HCT116 (cell line): Measurements from ENCODE around the gene KCNMB1. TPM values are rescaled to one million over a fixed set of nuclear protein-coding genes. Genes with fewer than 3 reads are reported as not detected.

ENCODE experiments used
- ATAC-seq: fragments of 200-7000 bp; cut with Tn5 transposase; 2 replicates; pipeline ENCODE4 v1.9.1; 2020; ENCODE audit warnings: mild to moderate bottlenecking, moderate library complexity
- BruUV-seq: library from RNA; stranded (reverse); fragments of 400-500 nt; replicated peaks from 2 replicates; lab custom pipeline; 2021; lab: Mats Ljungman, UMichigan
- CTCF ChIA-PET: fragments of 300-600 bp; sonication (Branson Sonifier 250); formaldehyde crosslinking; loops from one replicate; lab custom pipeline; 2021; ENCODE audit warnings: antibody characterized with exemption; lab: Charles Lee
- POLR2A ChIA-PET: fragments of 300-600, 350-600 bp; sonication (Branson Sonifier 250); formaldehyde crosslinking; loops from one replicate; lab custom pipeline; 2021; ENCODE audit warnings: antibody characterized with exemption; lab: Charles Lee
- RAD21 ChIA-PET, 2 experiments: fragments of 300-600 bp; sonication (Branson Sonifier 250); formaldehyde crosslinking; loops; one replicate each; lab custom pipeline; 2023; ENCODE audit warnings: low total read pairs in 2 of 2; ENCODE audit not compliant: uncharacterized antibody in 2 of 2, unreplicated experiment in 2 of 2, low non-redundant PET in 1 of 2; lab: Charles Lee
- DNase-seq: peaks from one replicate; pipeline ENCODE4 v3.0.0-alpha.2; 2010; ENCODE audit warnings: low read depth, low spot score
- H2AFZ ChIP-seq: fragments of 200-600 bp; shearing (Covaris generic), sonication (generic); 2 replicates; pipeline ENCODE4 v1.6.1; 2017; ENCODE audit warnings: low read depth, mixed run types, mixed read lengths, antibody characterized with exemption, low read length; ENCODE audit not compliant: poor library complexity, severe bottlenecking
- H3K27ac ChIP-seq: 2 replicates; pipeline ENCODE4 v1.5.1; 2012; ENCODE audit warnings: low read depth, low read length
- H3K27me3 ChIP-seq: fragments of 200-600 bp; sonication (generic); 2 replicates; pipeline ENCODE4 v1.6.1; 2016; ENCODE audit warnings: mixed run types, low read length, mixed read lengths; ENCODE audit not compliant: insufficient read depth
- H3K36me3 ChIP-seq, 2 experiments: fragments of 200-500 bp in 1 of 2; fragments of 200-600 bp in 1 of 2; sonication (Bioruptor generic) in 1 of 2; sonication (generic) in 1 of 2; 2 replicates each; pipeline versions ENCODE4 v1.5.1 to v1.6.1; 2014 to 2016; ENCODE audit warnings: low read length in 2 of 2, inconsistent platforms in 1 of 2, mixed read lengths in 1 of 2, mixed run types in 1 of 2; ENCODE audit not compliant: insufficient read depth in 2 of 2, control insufficient read depth in 1 of 2
- H3K4me1 ChIP-seq, 2 experiments: fragments of 200-600 bp in 1 of 2; sonication (generic) in 1 of 2; 2 replicates each; pipeline versions ENCODE4 v1.5.1 to v1.6.1; 2012 to 2017; ENCODE audit warnings: low read length in 2 of 2, inconsistent platforms in 1 of 2, mild to moderate bottlenecking in 1 of 2, mixed read lengths in 1 of 2, mixed run types in 1 of 2, moderate library complexity in 1 of 2; ENCODE audit not compliant: insufficient read depth in 2 of 2, control insufficient read depth in 1 of 2
- H3K4me2 ChIP-seq: fragments of 200-600 bp; sonication (generic); 2 replicates; pipeline ENCODE4 v1.6.1; 2017; ENCODE audit warnings: mixed run types, low read length, mixed read lengths
- H3K4me3 ChIP-seq, 2 experiments: fragments of 200-600 bp in 1 of 2; sonication (generic) in 1 of 2; replicated peaks in 1 of 2; 2 replicates each; pipeline ENCODE4 v1.5.1; 2011 to 2016; ENCODE audit warnings: low read length in 2 of 2, control low read depth in 1 of 2, low read depth in 1 of 2, mild to moderate bottlenecking in 1 of 2, mixed read lengths in 1 of 2, mixed run types in 1 of 2
- H3K79me2 ChIP-seq: fragments of 200-600 bp; sonication (generic); 2 replicates; pipeline ENCODE4 v1.6.1; 2017; ENCODE audit warnings: mild to moderate bottlenecking, mixed run types, low read length, moderate library complexity, mixed read lengths; ENCODE audit not compliant: insufficient read depth
- H3K9ac ChIP-seq: fragments of 200-600 bp; sonication (generic); 2 replicates; pipeline ENCODE4 v1.6.1; 2016; ENCODE audit warnings: low read length, mixed read lengths
- H3K9me2 ChIP-seq: fragments of 200-600 bp; sonication (generic), shearing (Covaris generic); 2 replicates; pipeline ENCODE4 v1.6.1; 2017; ENCODE audit warnings: mixed run types, mild to moderate bottlenecking, moderate library complexity; ENCODE audit not compliant: insufficient read depth
- H3K9me3 ChIP-seq, 2 experiments: fragments of 200-500 bp in 1 of 2; fragments of 200-600 bp in 1 of 2; sonication (Bioruptor generic) in 1 of 2; sonication (generic) in 1 of 2; 2 replicates each; pipeline ENCODE4 v1.6.1; 2014 to 2017; ENCODE audit warnings: low read length in 2 of 2, mixed read lengths in 2 of 2, inconsistent platforms in 1 of 2, low read depth in 1 of 2, mild to moderate bottlenecking in 1 of 2, mixed run types in 1 of 2, moderate library complexity in 1 of 2; ENCODE audit not compliant: control insufficient read depth in 1 of 2, insufficient read depth in 1 of 2
- H4K20me1 ChIP-seq: fragments of 200-600 bp; sonication (generic), shearing (Covaris generic); 2 replicates; pipeline ENCODE4 v1.6.1; 2017; ENCODE audit warnings: mixed run types, mild to moderate bottlenecking, moderate library complexity; ENCODE audit not compliant: insufficient read depth
- EGR1 ChIP-seq: IDR thresholded peaks from 2 replicates; pipeline ENCODE4 v1.6.1; 2012; ENCODE audit warnings: low read depth
- JUND ChIP-seq: IDR thresholded peaks from 2 replicates; pipeline ENCODE4 v1.6.1; 2012
- POLR2A ChIP-seq: IDR thresholded peaks from 2 replicates; pipeline ENCODE4 v1.7.0; 2011; ENCODE audit warnings: borderline replicate concordance; ENCODE audit not compliant: insufficient read depth, insufficient read length; ENCODE audit errors: extremely low read depth
- YY1 ChIP-seq: IDR thresholded peaks from 2 replicates; pipeline ENCODE4 v1.6.1; 2011; ENCODE audit warnings: low read length, low read depth, moderate library complexity, mild to moderate bottlenecking; ENCODE audit not compliant: insufficient replicate concordance; ENCODE audit errors: extremely low read depth
- ZFX ChIP-seq: fragments of 450-650 bp; IDR thresholded peaks from 2 replicates; pipeline ENCODE4 v1.6.1; 2017
- intact Hi-C: fragments of 100-400 bp; cut with micrococcal nuclease; formaldehyde crosslinking; loops from 2 replicates; pipeline ENCODE4 v1.10.0; 2022
- total RNA-seq: library from RNA; stranded (reverse); gene quantifications from one replicate; pipeline ENCODE4 v1.2.1, GENCODE V29; 2021; ENCODE audit not compliant: unreplicated experiment
- TF ChIP-seq, protein P1 (sequence below): IDR thresholded peaks from 2 replicates; pipeline ENCODE4 v1.6.1; 2012
- TF ChIP-seq, protein P2 (sequence below): IDR thresholded peaks from 2 replicates; pipeline ENCODE4 v1.6.1; 2012; ENCODE audit warnings: low read depth
- TF ChIP-seq, protein P3 (sequence below): IDR thresholded peaks from 2 replicates; pipeline ENCODE4 v1.6.1; 2012

The KCNMB1 gene
- total RNA-seq, 1 experiment from 2014 or later, result not detected

DNA sequence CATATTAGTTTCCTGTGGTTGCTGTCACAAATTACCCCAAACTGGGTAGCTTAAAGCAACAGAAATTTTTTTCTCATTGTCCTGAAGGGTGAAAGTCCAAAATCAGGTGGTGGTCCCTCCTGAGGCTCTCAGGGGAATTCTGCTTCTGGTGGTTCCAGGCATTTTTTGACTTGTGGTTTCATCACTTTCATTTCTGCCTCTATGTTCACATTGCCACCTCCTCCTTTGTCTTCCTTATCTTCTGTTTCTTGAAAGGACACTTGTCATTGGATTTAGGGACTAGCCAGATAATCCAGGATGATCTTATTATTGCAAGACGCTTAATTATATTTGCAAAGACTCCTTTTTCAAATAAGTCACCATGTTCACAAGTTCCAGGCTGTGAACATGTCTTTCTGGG lies 43.2 kb downstream of the KCNMB1 start:
- RAD21 ChIA-PET, result no interaction called here
- POLR2A ChIA-PET, result no interaction called here
- Histone ChIP-seq H4K20me1 (no peaks in the 10 kb centered on the region), H3K27ac (no peak overlapping the region), H3K4me1 (no peaks in the 10 kb centered on the region), H3K27me3 (peaks cover 76% of the 10 kb centered on the region), H3K79me2 (no peaks in the 10 kb centered on the region), H3K4me2 (no peak overlapping the region), H3K36me3 (no peaks in the 10 kb centered on the region), H3K9ac (no peak overlapping the region), H3K4me3 (no peak overlapping the region), H2AFZ (no peak overlapping the region), H3K9me3 (no peaks in the 10 kb centered on the region), H3K9me2 (no peaks in the 10 kb centered on the region)
- no peak for DNase-seq
- CTCF ChIA-PET, result no interaction called here
- no TSS peak for BruUV-seq
- intact Hi-C loops, result no loop called here
- TF ChIP-seq YY1 (no peak), JUND (no peak), POLR2A (no peak), ZFX (no peak), EGR1 (no peak)
- TF ChIP-seq, protein P1, sequence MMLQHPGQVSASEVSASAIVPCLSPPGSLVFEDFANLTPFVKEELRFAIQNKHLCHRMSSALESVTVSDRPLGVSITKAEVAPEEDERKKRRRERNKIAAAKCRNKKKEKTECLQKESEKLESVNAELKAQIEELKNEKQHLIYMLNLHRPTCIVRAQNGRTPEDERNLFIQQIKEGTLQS, result no peak
- TF ChIP-seq, protein P2, sequence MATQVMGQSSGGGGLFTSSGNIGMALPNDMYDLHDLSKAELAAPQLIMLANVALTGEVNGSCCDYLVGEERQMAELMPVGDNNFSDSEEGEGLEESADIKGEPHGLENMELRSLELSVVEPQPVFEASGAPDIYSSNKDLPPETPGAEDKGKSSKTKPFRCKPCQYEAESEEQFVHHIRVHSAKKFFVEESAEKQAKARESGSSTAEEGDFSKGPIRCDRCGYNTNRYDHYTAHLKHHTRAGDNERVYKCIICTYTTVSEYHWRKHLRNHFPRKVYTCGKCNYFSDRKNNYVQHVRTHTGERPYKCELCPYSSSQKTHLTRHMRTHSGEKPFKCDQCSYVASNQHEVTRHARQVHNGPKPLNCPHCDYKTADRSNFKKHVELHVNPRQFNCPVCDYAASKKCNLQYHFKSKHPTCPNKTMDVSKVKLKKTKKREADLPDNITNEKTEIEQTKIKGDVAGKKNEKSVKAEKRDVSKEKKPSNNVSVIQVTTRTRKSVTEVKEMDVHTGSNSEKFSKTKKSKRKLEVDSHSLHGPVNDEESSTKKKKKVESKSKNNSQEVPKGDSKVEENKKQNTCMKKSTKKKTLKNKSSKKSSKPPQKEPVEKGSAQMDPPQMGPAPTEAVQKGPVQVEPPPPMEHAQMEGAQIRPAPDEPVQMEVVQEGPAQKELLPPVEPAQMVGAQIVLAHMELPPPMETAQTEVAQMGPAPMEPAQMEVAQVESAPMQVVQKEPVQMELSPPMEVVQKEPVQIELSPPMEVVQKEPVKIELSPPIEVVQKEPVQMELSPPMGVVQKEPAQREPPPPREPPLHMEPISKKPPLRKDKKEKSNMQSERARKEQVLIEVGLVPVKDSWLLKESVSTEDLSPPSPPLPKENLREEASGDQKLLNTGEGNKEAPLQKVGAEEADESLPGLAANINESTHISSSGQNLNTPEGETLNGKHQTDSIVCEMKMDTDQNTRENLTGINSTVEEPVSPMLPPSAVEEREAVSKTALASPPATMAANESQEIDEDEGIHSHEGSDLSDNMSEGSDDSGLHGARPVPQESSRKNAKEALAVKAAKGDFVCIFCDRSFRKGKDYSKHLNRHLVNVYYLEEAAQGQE, result no peak
- TF ChIP-seq, protein P3, sequence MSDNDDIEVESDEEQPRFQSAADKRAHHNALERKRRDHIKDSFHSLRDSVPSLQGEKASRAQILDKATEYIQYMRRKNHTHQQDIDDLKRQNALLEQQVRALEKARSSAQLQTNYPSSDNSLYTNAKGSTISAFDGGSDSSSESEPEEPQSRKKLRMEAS, result no peak
- TF ChIP-seq, all 23 proteins: peak for 0
- no peak for ATAC-seq
